GM10266 (cell line): ENCODE measurements around the gene RIIAD1.
A peak's percentile ranks its signal among the peaks of the same experiment; 100 is the strongest.

Source experiments
- DNase-seq: peaks from one replicate; pipeline ENCODE4 v3.0.0; 2012; ENCODE audit errors: extremely low spot score
- TF ChIP-seq, protein P1 (sequence below): IDR thresholded peaks from 2 replicates; pipeline ENCODE4 v1.5.1; 2012; ENCODE audit warnings: mild to moderate bottlenecking, low read depth; ENCODE audit not compliant: control insufficient read depth, insufficient read depth; ENCODE audit errors: missing control alignments

RIIAD1 gene

GRCh38 chr1:151686561-151686960 lies 34.8 kb upstream of the RIIAD1 start:
- TF ChIP-seq, protein P1, sequence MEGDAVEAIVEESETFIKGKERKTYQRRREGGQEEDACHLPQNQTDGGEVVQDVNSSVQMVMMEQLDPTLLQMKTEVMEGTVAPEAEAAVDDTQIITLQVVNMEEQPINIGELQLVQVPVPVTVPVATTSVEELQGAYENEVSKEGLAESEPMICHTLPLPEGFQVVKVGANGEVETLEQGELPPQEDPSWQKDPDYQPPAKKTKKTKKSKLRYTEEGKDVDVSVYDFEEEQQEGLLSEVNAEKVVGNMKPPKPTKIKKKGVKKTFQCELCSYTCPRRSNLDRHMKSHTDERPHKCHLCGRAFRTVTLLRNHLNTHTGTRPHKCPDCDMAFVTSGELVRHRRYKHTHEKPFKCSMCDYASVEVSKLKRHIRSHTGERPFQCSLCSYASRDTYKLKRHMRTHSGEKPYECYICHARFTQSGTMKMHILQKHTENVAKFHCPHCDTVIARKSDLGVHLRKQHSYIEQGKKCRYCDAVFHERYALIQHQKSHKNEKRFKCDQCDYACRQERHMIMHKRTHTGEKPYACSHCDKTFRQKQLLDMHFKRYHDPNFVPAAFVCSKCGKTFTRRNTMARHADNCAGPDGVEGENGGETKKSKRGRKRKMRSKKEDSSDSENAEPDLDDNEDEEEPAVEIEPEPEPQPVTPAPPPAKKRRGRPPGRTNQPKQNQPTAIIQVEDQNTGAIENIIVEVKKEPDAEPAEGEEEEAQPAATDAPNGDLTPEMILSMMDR: no peak
- DNase-seq: no peak

DNA sequence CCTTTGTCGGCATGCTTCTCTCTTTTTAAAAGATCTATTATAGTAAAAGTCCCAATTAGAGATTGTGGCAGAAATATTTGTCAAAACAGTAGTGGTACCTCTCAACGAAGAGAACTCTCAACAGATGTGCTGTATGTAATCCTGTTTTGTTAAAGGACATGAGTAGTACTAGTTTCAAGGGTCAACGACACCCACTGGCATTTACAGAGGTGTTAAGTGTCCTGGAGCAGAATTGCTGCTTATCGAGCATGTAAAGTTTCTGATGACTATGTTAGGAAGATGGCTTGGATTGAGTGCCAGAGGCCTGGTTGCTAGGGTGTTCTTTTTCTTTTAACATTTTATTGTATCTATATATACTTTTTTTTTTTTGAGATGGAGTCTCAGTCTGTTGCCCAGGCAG lies 31.8 kb upstream of the RIIAD1 start:
- TF ChIP-seq, protein P1: no peak
- no peak for DNase-seq

GRCh38 chr1:151692226-151692625 lies 29.1 kb upstream of the RIIAD1 start:
- TF ChIP-seq, protein P1: no peak
- no peak for DNase-seq

DNA sequence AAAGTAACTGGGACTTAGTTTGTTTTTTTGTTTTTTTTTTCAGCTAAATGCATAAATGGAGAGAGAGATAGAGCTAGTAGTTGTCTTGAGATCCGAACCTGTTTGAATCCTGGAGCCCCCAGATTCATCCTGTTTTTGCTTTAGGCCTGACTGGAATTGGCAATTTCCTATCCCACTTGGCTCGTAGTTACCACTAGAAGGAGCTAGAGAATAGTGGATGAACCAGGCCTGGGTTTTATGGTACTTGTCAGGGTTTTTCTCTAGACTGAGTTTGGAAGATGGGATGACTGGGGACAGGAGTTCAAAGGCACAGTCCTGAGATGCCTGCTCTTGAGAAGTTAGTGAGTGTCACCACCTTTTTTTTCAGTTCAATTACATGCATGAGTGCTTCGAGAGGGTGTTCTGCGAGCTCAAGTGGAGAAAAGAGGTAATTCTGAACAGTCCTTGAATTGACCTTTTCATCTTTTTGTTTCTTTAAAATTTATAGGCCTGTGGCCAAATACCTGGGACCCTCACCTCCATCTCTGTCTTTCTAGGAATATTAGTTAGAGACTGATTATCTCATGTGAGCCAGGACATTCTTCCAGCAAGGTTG lies 28.2 kb upstream of the RIIAD1 start:
- DNase-seq: no peak
- TF ChIP-seq, protein P1: peak; percentile 50

GRCh38 chr1:151701515-151701914 lies 19.8 kb upstream of the RIIAD1 start:
- no peak for DNase-seq
- TF ChIP-seq, protein P1: no peak

- TF ChIP-seq, protein P1: no peak
- DNase-seq: no peak
Measured at GRCh38 chr1:151702936-151703335, 18.4 kb upstream of the RIIAD1 start.

- TF ChIP-seq, protein P1: no peak
Measured at GRCh38 chr1:151703813-151704212, 17.5 kb upstream of the RIIAD1 start.

More at GRCh38 chr1:151703813-151704212, 17.5 kb upstream of the RIIAD1 start:
- no peak for DNase-seq
